NB4 (cell line): ENCODE data around the gene ACER2.

Experiments
- MYC ChIP-seq: IDR thresholded peaks from 2 replicates; pipeline ENCODE4 v1.6.1; 2011; ENCODE audit warnings: low read depth, low read length
- POLR2A ChIP-seq: IDR thresholded peaks from 2 replicates; pipeline ENCODE4 v1.6.1; 2011; ENCODE audit warnings: mild to moderate bottlenecking; ENCODE audit not compliant: insufficient read length; ENCODE audit errors: extremely low read depth
- TF ChIP-seq, protein P1 (sequence below): IDR thresholded peaks from one replicate; pipeline ENCODE4 v1.5.1; 2012; ENCODE audit warnings: low read depth, low read length

- TF ChIP-seq, protein P1, sequence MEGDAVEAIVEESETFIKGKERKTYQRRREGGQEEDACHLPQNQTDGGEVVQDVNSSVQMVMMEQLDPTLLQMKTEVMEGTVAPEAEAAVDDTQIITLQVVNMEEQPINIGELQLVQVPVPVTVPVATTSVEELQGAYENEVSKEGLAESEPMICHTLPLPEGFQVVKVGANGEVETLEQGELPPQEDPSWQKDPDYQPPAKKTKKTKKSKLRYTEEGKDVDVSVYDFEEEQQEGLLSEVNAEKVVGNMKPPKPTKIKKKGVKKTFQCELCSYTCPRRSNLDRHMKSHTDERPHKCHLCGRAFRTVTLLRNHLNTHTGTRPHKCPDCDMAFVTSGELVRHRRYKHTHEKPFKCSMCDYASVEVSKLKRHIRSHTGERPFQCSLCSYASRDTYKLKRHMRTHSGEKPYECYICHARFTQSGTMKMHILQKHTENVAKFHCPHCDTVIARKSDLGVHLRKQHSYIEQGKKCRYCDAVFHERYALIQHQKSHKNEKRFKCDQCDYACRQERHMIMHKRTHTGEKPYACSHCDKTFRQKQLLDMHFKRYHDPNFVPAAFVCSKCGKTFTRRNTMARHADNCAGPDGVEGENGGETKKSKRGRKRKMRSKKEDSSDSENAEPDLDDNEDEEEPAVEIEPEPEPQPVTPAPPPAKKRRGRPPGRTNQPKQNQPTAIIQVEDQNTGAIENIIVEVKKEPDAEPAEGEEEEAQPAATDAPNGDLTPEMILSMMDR = no peak
- TF ChIP-seq MYC = no peak
- no peak for TF ChIP-seq POLR2A
Measured at GRCh38 chr9:19387317-19387716, 21.5 kb upstream of the ACER2 start.
